ENCODE measurements around the gene KCNK10.

- no peak for TF ChIP-seq CTCF (IDR thresholded peaks at IDR 0.05)
- TF ChIP-seq POLR2A (IDR thresholded peaks at IDR 0.05) = no peak
Measured at GRCh38 chr14:88359500-88359899, 36.4 kb upstream of the KCNK10 start.
